Subcutaneous abdominal adipose tissue (tissue), 5 donors: ENCODE results near the gene SERPINB6.
A peak's percentile ranks its signal among the peaks of the same experiment; 100 is the strongest.
"Not testable (repeated sequence)": the region's sequence is repeated elsewhere in the genome, so short reads cannot be mapped to it uniquely, and the experiment has no call there.

Experiments used
- H3K27ac ChIP-seq: one replicate; pipeline ENCODE4 v1.7.0; 2013; ENCODE audit warnings: low read depth, mild to moderate bottlenecking, inconsistent platforms, low read length, moderate library complexity
- H3K27me3 ChIP-seq, 5 donors: one replicate each; pipeline ENCODE4 v1.7.0; 2013; ENCODE audit warnings: low read length in 5 of 5, inconsistent platforms in 1 of 5; ENCODE audit not compliant: control insufficient read depth in 5 of 5, insufficient read depth in 4 of 5
- H3K36me3 ChIP-seq, 5 donors: one replicate each; pipeline ENCODE4 v1.7.0; 2013; ENCODE audit warnings: low read length in 5 of 5; ENCODE audit not compliant: control insufficient read depth in 5 of 5, insufficient read depth in 5 of 5
- H3K4me1 ChIP-seq, 5 donors: one replicate each; pipeline ENCODE4 v1.7.0; 2013; ENCODE audit warnings: low read length in 5 of 5, mild to moderate bottlenecking in 3 of 5, moderate library complexity in 1 of 5; ENCODE audit not compliant: control insufficient read depth in 5 of 5, insufficient read depth in 5 of 5
- H3K4me3 ChIP-seq, 5 donors: one replicate each; pipeline ENCODE4 v1.7.0; 2013; ENCODE audit warnings: low read length in 5 of 5, low read depth in 1 of 5
- H3K9ac ChIP-seq, 5 donors: one replicate each; pipeline ENCODE4 v1.7.0; 2013; ENCODE audit warnings: low read length in 5 of 5, mild to moderate bottlenecking in 4 of 5, moderate library complexity in 3 of 5
- H3K9me3 ChIP-seq, 5 donors: one replicate each; pipeline ENCODE4 v1.7.0; 2013; ENCODE audit warnings: low read length in 5 of 5; ENCODE audit not compliant: control insufficient read depth in 5 of 5
- donor health status: healthy.
- donor health status: healthy.
- donor health status: healthy.
- donor health status: healthy.
- donor health status: healthy.

The SERPINB6 gene

GRCh38 chr6:2932911-2933310 lies 38.5 kb downstream of the SERPINB6 start:
- not testable (repeated sequence) for H3K4me3 ChIP-seq, H3K9me3 ChIP-seq, H3K36me3 ChIP-seq, H3K27me3 ChIP-seq, H3K27ac ChIP-seq, H3K9ac ChIP-seq, H3K4me1 ChIP-seq

DNA sequence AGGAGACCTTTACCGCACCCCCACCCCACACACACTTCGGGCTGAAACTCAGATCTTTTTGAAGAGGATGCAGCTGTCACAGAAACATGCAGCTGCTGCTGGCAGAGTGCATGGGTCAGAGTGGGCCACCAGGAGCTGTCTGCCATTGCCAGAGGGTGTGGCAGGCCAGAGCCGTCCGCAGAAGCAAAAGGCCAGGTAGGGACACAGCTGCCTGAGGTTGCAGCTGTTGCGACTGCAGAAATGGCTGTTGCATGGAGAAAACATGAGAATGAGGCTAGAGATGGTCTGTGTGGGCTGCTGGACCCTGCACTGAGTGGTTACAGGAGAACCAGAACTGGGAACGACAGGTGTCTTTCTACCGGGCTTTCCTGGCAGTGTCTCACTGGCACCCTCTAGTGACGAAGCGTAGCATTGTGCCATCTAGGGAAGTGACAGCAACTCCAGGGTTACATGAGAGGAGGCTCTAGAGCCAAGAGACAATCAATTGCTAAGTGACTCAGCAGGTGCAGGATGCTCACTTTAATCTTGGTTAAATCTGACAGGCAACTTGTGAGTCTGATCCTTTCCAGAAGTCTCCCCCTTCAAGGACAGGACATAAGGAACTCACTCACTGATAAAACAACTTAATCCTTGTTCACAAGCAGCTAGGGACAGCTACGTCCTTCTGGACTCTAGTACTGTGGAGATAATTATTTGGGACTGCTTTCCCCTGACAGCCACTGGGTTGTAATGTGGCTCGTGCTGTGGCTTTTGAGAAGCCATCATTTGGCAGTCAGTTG lies 39.2 kb downstream of the SERPINB6 start:
- Histone ChIP-seq H3K4me1 (peaks cover 0 to 6% (median 4%) of the 10 kb centered on the region in 5 donors), H3K27ac (no peak overlapping the region), H3K4me3 (peak overlapping the region in 1 of 5 donors; percentile 32), H3K9ac (no peak overlapping the region), H3K36me3 (no peaks in the 10 kb centered on the region), H3K27me3 (no peaks in the 10 kb centered on the region), H3K9me3 (no peaks in the 10 kb centered on the region)

DNA sequence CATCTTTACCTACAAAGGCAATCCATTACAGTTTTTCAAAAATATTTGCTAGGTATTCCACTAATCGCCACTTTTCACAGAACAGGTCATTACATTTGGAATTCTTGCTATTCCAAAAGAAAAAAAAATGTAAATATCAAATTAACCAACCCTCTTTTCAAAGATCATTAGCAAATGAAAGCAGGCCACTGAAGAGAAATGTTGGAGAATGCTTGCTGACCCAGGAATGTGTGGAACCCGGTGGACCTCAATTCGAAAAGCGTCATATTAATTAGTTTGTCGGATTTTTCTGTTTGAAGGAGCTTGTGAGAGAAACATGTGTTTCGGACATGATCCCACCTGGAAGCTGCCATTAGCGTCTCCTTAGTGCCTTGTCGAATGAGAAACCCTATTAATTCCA lies 40.3 kb downstream of the SERPINB6 start:
- Histone ChIP-seq H3K27me3 (no peaks in the 10 kb centered on the region), H3K4me1 (peaks cover 0 to 6% (median 4%) of the 10 kb centered on the region in 5 donors), H3K9me3 (no peaks in the 10 kb centered on the region), H3K36me3 (no peaks in the 10 kb centered on the region), H3K4me3 (no peak overlapping the region), H3K9ac (no peak overlapping the region), H3K27ac (no peak overlapping the region)

DNA sequence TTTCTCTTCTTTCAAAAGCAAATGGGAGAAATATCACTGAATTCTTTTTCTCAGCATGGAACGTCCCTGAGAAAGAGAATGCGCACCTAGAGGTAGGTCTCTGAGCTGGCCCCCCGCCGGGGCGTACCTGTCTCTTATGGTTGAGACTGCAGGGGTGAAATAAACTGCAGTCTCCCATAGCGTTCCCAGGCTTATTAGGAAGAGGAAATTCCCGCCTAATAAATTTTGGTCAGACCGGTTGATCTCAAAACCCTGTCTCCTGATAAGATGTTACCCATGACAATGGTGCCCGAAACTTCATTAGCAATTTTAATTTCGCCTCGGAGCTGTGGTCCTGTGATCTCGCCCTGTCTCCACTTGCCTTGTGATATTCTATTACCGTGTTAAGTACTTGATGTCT lies 43.4 kb downstream of the SERPINB6 start:
- H3K4me1 ChIP-seq, H3K4me3 ChIP-seq, H3K9me3 ChIP-seq, H3K36me3 ChIP-seq, H3K27me3 ChIP-seq, H3K9ac ChIP-seq, H3K27ac ChIP-seq: not testable (repeated sequence)

GRCh38 chr6:2925842-2926747 lies 45.3 kb downstream of the SERPINB6 start:
- H3K4me1 ChIP-seq, H3K9me3 ChIP-seq, H3K4me3 ChIP-seq, H3K9ac ChIP-seq, H3K27me3 ChIP-seq, H3K27ac ChIP-seq, H3K36me3 ChIP-seq: not testable (repeated sequence)

GRCh38 chr6:2921520-2922115 lies 49.7 kb downstream of the SERPINB6 start:
- H3K9ac ChIP-seq: no peak overlapping the region
- peaks cover 0 to 14% (median 0%) of the 10 kb centered on the region in 5 donors for H3K4me1 ChIP-seq
- no peaks in the 10 kb centered on the region for H3K9me3 ChIP-seq
- no peaks in the 10 kb centered on the region for H3K27me3 ChIP-seq
- H3K36me3 ChIP-seq: no peaks in the 10 kb centered on the region
- no peak overlapping the region for H3K27ac ChIP-seq
- no peak overlapping the region for H3K4me3 ChIP-seq

DNA sequence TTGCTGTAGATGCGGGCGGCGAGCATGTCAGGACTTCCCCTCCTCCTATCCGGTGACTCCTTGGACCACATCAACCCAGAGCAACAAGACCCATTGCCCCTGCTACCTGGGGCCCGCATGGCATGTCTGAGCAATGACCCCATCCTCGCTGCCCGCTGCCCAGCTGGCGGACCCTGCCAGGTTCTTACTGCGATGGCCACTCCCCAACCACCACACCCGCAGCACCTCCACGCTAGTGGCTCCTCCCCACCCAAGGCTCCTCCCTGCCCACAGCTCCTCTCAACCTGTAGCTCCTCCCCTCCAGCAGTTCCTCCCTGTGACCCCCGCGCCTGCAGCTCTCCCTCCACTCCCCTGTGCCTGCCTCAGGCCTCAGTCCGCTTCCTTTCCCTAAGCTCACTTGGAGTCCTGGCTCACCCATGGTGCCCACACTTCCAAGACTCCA lies 50.7 kb downstream of the SERPINB6 start:
- H3K9me3 ChIP-seq: no peaks in the 10 kb centered on the region
- peaks cover 0 to 19% (median 0%) of the 10 kb centered on the region in 5 donors for H3K4me1 ChIP-seq
- no peak overlapping the region for H3K9ac ChIP-seq
- H3K27me3 ChIP-seq: no peaks in the 10 kb centered on the region
- no peak overlapping the region for H3K4me3 ChIP-seq
- H3K36me3 ChIP-seq: no peaks in the 10 kb centered on the region
- no peak overlapping the region for H3K27ac ChIP-seq

GRCh38 chr6:2919886-2920285 lies 51.5 kb downstream of the SERPINB6 start:
- peaks cover 0 to 19% (median 0%) of the 10 kb centered on the region in 5 donors for H3K4me1 ChIP-seq
- no peaks in the 10 kb centered on the region for H3K9me3 ChIP-seq
- H3K9ac ChIP-seq: no peak overlapping the region
- H3K27me3 ChIP-seq: no peaks in the 10 kb centered on the region
- no peak overlapping the region for H3K4me3 ChIP-seq
- H3K27ac ChIP-seq: no peak overlapping the region
- no peaks in the 10 kb centered on the region for H3K36me3 ChIP-seq

- no peaks in the 10 kb centered on the region for H3K27me3 ChIP-seq
- H3K4me3 ChIP-seq: no peak overlapping the region
- no peaks in the 10 kb centered on the region for H3K36me3 ChIP-seq
- no peak overlapping the region for H3K27ac ChIP-seq
- no peak overlapping the region for H3K9ac ChIP-seq
- no peaks in the 10 kb centered on the region for H3K9me3 ChIP-seq
- peaks cover 0 to 17% (median 0%) of the 10 kb centered on the region in 5 donors for H3K4me1 ChIP-seq
These were observed 52.0 kb downstream of the SERPINB6 start for GRCh38 chr6:2919401-2919800.

DNA sequence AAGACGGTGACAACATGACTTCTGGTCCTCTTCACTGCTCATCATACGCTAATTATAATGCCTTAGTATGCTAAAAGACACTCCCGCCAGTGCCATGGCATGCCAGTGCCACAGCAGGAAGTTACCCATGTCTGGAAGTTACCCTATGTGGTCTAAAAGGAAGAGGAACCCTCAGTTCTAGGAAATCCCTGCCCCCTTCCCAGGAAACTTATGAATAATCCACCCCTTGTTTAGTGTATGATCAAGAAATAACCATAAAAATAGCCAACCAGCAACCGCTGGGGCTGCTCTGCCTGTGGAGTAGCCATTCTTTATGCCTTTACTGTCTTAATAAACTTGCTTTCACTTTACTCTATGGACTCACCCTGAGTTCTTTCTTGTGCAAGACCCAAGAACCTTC lies 52.4 kb downstream of the SERPINB6 start:
- Histone ChIP-seq H3K9me3 (no peaks in the 10 kb centered on the region), H3K27me3 (no peaks in the 10 kb centered on the region), H3K9ac (no peak overlapping the region), H3K27ac (no peak overlapping the region), H3K4me3 (no peak overlapping the region), H3K4me1 (peaks cover 0 to 17% (median 0%) of the 10 kb centered on the region in 5 donors), H3K36me3 (no peaks in the 10 kb centered on the region)
